Body of pancreas (tissue), 4 donors: ENCODE measurements around the gene HSPE1.

Experiments
- CTCF ChIP-seq, 7 experiments: fragments of 450-650 bp in 4 of 7; fragments of 200-600 bp in 3 of 7; sonication (generic) in 3 of 7; IDR thresholded peaks; one replicate each; pipeline ENCODE4 v1.5.1; 2016 to 2019; ENCODE audit warnings: antibody characterized with exemption in 7 of 7
- POLR2A ChIP-seq, 3 donors: fragments of 450-650 bp; IDR thresholded peaks; one replicate each; pipeline ENCODE4 v1.6.1; 2016; ENCODE audit warnings: antibody characterized with exemption in 3 of 3, mild to moderate bottlenecking in 2 of 3

- TF ChIP-seq POLR2A (IDR thresholded peaks at IDR 0.05) (no peak), CTCF (IDR thresholded peaks at IDR 0.05) (no peak)
Measured at GRCh38 chr2:197548582-197548981, 48.4 kb downstream of the HSPE1 start.
